Fibroblast of villous mesenchyme (primary cell): ENCODE measurements around the gene ESYT1. TPM values are rescaled to one million over a fixed set of nuclear protein-coding genes. Genes with fewer than 3 reads are reported as not detected.

Experiments
- DNase-seq: peaks from one replicate; pipeline ENCODE4 v3.0.0-alpha.2; 2010; ENCODE audit warnings: low read depth
- H3K4me3 ChIP-seq: 2 replicates; pipeline ENCODE4 v1.5.1; 2011; ENCODE audit warnings: low read depth, mild to moderate bottlenecking, low read length
- CTCF ChIP-seq: IDR thresholded peaks from 2 replicates; pipeline ENCODE4 v1.5.1; 2012; ENCODE audit warnings: low read depth, mild to moderate bottlenecking, low read length; ENCODE audit not compliant: insufficient read depth
- total RNA-seq: library from RNA; depleted of rRNA; stranded (reverse); fragments of >200 nt; gene quantifications from 2 replicates; pipeline ENCODE4 v1.2.3, GENCODE V29; 2012

The ESYT1 gene
- total RNA-seq, 1 donor: 300 TPM

GRCh38 chr12:56137853-56138571 lies 9.9 kb downstream of the ESYT1 start:
- no peak for TF ChIP-seq CTCF
- no peak overlapping the region for H3K4me3 ChIP-seq
- DNase-seq: no peak

GRCh38 chr12:56141946-56142784 lies 14.1 kb downstream of the ESYT1 start:
- DNase-seq: no peak
- no peak for TF ChIP-seq CTCF
- no peak overlapping the region for H3K4me3 ChIP-seq

DNA sequence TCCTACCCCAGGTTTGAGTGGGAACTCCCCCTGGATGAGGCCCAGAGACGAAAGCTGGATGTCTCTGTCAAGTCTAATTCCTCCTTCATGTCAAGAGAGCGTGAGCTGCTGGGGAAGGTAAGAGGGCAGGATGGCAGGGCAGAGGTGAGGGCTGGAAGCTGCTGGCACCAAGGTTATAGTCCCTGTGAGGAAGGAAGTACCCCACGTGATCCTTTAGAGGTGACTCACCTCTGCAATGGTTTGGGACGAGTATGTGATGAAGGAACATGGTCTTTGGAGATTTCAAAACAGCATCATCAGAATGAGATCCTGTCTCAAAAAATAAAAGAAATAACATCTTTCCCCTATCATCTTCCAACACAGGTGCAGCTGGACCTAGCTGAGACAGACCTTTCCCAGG lies 15.2 kb downstream of the ESYT1 start:
- DNase-seq: no peak
- no peak for TF ChIP-seq CTCF
- no peak overlapping the region for H3K4me3 ChIP-seq

DNA sequence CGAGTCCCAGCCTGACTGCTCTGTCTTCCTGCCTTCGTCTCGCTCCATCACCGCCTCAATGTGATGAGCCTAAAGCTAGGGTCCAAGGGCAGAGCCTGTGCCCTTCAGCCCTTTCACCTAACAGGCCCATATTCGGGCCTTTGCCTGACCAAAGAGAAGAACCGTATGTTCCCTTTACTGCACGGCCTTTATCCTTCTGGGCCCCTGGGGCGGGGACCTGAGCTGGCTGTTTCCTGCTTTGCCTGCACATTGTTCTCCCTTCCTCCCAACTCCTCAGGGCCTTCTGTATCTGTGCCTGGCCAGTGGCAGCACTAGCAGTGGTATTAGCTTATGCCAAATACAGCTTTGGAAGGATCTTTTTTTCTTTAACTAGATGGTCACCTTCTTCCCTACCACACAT lies 15.8 kb downstream of the ESYT1 start:
- TF ChIP-seq CTCF: no peak
- no peak overlapping the region for H3K4me3 ChIP-seq
- no peak for DNase-seq

GRCh38 chr12:56145217-56145616 lies 17.1 kb downstream of the ESYT1 start:
- no peak for DNase-seq
- H3K4me3 ChIP-seq: no peak overlapping the region
- TF ChIP-seq CTCF: no peak

DNA sequence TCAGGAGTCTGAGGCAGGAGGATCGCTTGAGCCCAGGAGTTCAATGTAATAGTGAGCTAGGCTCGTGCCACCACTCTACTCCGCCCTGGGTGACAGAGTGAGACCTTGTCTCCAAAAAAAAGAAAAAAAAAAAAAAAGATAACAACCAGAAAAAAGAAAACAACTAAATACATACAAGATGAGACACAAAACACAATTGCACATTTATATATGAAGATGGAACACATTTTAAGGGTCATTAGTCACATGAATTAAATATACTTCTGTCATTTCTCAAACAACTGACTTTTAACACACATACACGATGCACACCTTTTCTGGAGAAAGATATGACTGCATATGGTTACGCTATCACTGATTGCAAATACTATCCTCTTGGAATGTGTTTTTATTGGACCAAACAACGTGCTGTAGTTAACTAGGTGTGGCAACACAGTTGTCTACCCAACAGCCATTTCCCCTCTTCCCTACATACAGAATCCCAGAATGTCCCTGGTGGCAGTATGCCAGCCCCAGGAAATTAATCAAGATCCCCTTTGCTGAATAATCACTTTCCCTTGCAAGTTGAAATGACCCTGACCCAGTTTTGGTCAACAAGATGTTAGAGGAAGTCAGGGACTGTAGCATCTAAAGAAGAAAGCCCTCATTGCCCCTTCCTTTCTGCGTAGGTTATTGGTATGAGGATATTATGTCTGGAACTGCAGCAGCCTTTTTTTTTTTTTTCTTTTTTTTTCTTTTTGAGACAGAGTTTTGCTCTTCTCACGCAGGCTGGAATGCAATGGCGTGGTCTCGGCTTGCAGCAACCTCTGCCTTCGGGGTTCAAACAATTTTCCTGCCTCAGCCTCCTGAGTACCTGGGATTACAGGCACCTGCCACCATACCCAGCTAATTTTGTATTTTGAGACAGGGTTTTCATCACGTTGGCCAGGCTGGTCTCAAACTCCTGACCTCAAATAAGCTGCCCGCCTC lies 18.7 kb downstream of the ESYT1 start:
- H3K4me3 ChIP-seq: no peak overlapping the region
- peak; percentile 36 for DNase-seq
- TF ChIP-seq CTCF: no peak
